ENCODE data around the gene GALNT16.

DNA sequence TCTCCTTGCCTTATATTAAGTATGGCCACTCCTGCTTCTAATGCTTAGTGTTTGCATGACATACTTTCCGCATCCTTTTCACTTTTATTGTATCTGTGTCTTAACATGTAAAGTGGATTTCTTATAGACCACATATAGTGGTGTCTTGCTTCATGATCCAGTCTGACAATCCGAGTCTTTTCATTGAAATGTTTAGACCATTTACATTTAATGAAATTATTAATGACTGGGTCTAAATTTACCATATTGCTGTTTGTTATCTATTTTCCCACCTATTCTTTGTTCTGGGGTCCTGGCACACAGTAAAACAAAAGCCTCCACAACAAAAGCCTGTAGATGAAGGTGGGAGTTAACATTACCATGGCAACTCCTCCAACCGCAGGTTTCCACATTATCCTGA lies 115.2 kb downstream of the GALNT16 start:
- TF ChIP-seq, protein P1, sequence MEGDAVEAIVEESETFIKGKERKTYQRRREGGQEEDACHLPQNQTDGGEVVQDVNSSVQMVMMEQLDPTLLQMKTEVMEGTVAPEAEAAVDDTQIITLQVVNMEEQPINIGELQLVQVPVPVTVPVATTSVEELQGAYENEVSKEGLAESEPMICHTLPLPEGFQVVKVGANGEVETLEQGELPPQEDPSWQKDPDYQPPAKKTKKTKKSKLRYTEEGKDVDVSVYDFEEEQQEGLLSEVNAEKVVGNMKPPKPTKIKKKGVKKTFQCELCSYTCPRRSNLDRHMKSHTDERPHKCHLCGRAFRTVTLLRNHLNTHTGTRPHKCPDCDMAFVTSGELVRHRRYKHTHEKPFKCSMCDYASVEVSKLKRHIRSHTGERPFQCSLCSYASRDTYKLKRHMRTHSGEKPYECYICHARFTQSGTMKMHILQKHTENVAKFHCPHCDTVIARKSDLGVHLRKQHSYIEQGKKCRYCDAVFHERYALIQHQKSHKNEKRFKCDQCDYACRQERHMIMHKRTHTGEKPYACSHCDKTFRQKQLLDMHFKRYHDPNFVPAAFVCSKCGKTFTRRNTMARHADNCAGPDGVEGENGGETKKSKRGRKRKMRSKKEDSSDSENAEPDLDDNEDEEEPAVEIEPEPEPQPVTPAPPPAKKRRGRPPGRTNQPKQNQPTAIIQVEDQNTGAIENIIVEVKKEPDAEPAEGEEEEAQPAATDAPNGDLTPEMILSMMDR (conservative IDR thresholded peaks at IDR 0.05; ENCODE audit: low read depth, low read length) = no peak
- no peak for TF ChIP-seq EZH2phosphoT487 (IDR thresholded peaks at IDR 0.05; ENCODE audit: borderline replicate concordance, low read length)

All from PC-3 (cell line).